Activated CD8-positive, alpha-beta memory T cell treated with anti-CD3 and anti-CD28 coated beads, Interleukin-2, amount 10 ng/mL, durations not matched to agents 7 days and 5 days (primary cell): Measurements from ENCODE around the gene GPR17. TPM values are rescaled to one million over a fixed set of nuclear protein-coding genes. Genes with fewer than 3 reads are reported as not detected.

Experiments
- ATAC-seq: fragments of 150-1000 bp; cut with Tn5 transposase; one replicate; pipeline ENCODE4 v1.10.0; 2021; ENCODE audit warnings: moderate library complexity
- CTCF ChIA-PET: fragments of 350-600 bp; sonication (Branson Sonifier 250); formaldehyde crosslinking; loops from one replicate; lab custom pipeline; 2021; ENCODE audit warnings: antibody characterized with exemption; lab: Charles Lee
- DNase-seq: peaks from one replicate; pipeline ENCODE4 v3.0.0-alpha.2; 2020
- H3K27ac Mint-ChIP-seq: one replicate; pipeline ENCODE4 v1.8.0; 2021; ENCODE audit warnings: mild to moderate bottlenecking, mixed read lengths
- H3K27me3 Mint-ChIP-seq: one replicate; pipeline ENCODE4 v1.8.0; 2021; ENCODE audit warnings: mixed read lengths
- H3K36me3 Mint-ChIP-seq: one replicate; pipeline ENCODE4 v1.8.0; 2021; ENCODE audit warnings: mild to moderate bottlenecking, mixed read lengths
- H3K4me1 Mint-ChIP-seq: one replicate; pipeline ENCODE4 v1.8.0; 2021; ENCODE audit warnings: mixed read lengths
- H3K4me3 Mint-ChIP-seq: one replicate; pipeline ENCODE4 v1.8.0; 2021; ENCODE audit warnings: mild to moderate bottlenecking, moderate library complexity, mixed read lengths
- H3K9me3 Mint-ChIP-seq: one replicate; pipeline ENCODE4 v1.8.0; 2022; ENCODE audit warnings: low read depth, mixed read lengths
- total RNA-seq, 2 experiments: library from RNA; stranded (reverse); gene quantifications; one replicate each; pipeline ENCODE4 v1.2.3, GENCODE V29; 2021

The GPR17 gene
- total RNA-seq, 2 experiments from 2014 or later: not detected

GRCh38 chr2:127660291-127660578 is 14.3 kb downstream of the GPR17 start:
- CTCF ChIA-PET: no interaction called here
- Mint-ChIP-seq H3K9me3 (no peaks in the 10 kb centered on the region), H3K27me3 (peaks cover 29% of the 10 kb centered on the region), H3K27ac (no peak overlapping the region), H3K36me3 (no peaks in the 10 kb centered on the region), H3K4me1 (peaks cover 1% of the 10 kb centered on the region), H3K4me3 (no peak overlapping the region)
- DNase-seq (no peak), ATAC-seq (no peak)

DNA sequence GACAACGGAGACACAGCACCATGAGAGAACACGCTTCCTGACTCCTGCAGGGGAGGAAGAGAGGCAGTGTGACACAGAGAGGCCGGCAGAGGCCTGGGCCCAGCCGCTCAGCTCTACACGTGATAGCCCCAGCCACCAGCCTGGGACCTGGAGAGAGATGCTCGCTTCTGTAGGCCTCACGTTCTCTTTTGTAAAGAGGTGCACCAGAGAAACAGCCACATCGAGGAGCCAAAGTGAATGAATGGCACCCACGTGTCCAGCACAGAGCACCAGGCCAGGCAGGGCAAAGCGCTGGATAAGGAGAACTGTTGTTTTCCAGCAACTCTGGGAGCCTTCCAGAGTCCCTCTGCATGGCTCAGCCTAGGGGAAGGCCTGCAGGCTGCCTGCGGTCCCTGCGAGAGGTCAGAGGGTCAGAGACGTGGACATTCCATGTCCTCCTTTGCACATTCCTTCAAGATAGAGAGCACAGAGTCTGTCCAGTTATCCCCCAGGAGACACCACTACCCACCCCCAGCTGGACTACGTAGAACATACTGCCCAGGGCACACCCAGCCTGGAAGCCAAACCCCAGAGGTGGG is 15.2 kb downstream of the GPR17 start:
- CTCF ChIA-PET: no interaction called here
- no peak overlapping the region for H3K27ac Mint-ChIP-seq
- H3K4me3 Mint-ChIP-seq: no peak overlapping the region
- no peaks in the 10 kb centered on the region for H3K9me3 Mint-ChIP-seq
- peaks cover 38% of the 10 kb centered on the region for H3K27me3 Mint-ChIP-seq
- ATAC-seq (no peak), DNase-seq (no peak)
- H3K4me1 Mint-ChIP-seq: peaks cover 1% of the 10 kb centered on the region
- H3K36me3 Mint-ChIP-seq: no peaks in the 10 kb centered on the region

GRCh38 chr2:127661949-127662510 is 16.1 kb downstream of the GPR17 start:
- H3K36me3 Mint-ChIP-seq: no peaks in the 10 kb centered on the region
- no peak overlapping the region for H3K4me3 Mint-ChIP-seq
- ATAC-seq (no peak), DNase-seq (no peak)
- H3K27ac Mint-ChIP-seq: no peak overlapping the region
- H3K27me3 Mint-ChIP-seq: peaks cover 47% of the 10 kb centered on the region
- peaks cover 1% of the 10 kb centered on the region for H3K4me1 Mint-ChIP-seq
- CTCF ChIA-PET: no interaction called here
- no peaks in the 10 kb centered on the region for H3K9me3 Mint-ChIP-seq

GRCh38 chr2:127662937-127663565 is 17.1 kb downstream of the GPR17 start:
- CTCF ChIA-PET: interaction anchor here (1.9 kb wide), 1 partner anchor 13 kb away, joined by 6 read pairs; no protein-coding TSS in a partner anchor
- no peak overlapping the region for H3K4me3 Mint-ChIP-seq
- no peaks in the 10 kb centered on the region for H3K9me3 Mint-ChIP-seq
- no peaks in the 10 kb centered on the region for H3K36me3 Mint-ChIP-seq
- H3K4me1 Mint-ChIP-seq: peaks cover 1% of the 10 kb centered on the region
- H3K27ac Mint-ChIP-seq: no peak overlapping the region
- DNase-seq (no peak), ATAC-seq (no peak)
- H3K27me3 Mint-ChIP-seq: peaks cover 55% of the 10 kb centered on the region

DNA sequence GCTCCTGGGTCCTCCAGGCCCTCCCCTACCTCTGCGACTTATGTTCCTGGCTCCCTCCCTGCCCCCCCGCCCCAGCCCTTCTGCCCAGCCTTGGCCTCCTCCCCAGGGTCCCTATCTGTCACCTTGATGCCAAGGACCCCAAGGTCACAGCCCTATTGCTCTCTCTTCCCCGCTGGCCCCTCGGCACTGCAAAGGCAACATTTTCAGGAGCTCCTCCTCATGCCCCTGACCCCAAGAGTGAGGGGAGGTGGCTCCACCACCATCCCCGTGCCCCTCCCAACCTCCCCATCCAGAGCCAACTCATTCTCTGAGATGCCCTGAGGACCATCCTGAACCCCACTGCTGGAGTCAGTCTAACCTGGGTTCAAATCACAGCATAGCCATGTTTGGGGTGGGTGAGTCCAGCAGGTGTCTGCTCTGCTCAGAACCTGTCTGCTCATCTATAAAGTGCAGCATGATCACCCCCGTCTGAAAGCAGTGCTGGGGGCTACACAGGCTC is 17.7 kb downstream of the GPR17 start:
- CTCF ChIA-PET: interaction anchor here (1.9 kb wide), 1 partner anchor 14 kb away, joined by 6 read pairs; no protein-coding TSS in a partner anchor
- DNase-seq (no peak), ATAC-seq (no peak)
- no peak overlapping the region for H3K27ac Mint-ChIP-seq
- H3K27me3 Mint-ChIP-seq: peaks cover 55% of the 10 kb centered on the region
- H3K4me3 Mint-ChIP-seq: no peak overlapping the region
- no peaks in the 10 kb centered on the region for H3K36me3 Mint-ChIP-seq
- peaks cover 1% of the 10 kb centered on the region for H3K4me1 Mint-ChIP-seq
- H3K9me3 Mint-ChIP-seq: no peaks in the 10 kb centered on the region

GRCh38 chr2:127664065-127664894 is 18.3 kb downstream of the GPR17 start:
- Mint-ChIP-seq H3K9me3 (no peaks in the 10 kb centered on the region), H3K4me3 (no peak overlapping the region)

GRCh38 chr2:127664895-127665225 is 18.9 kb downstream of the GPR17 start:
- DNase-seq (no peak), ATAC-seq (no peak)
- Mint-ChIP-seq H3K27ac (no peak overlapping the region), H3K27me3 (peaks cover 62% of the 10 kb centered on the region), H3K4me3 (no peak overlapping the region), H3K36me3 (no peaks in the 10 kb centered on the region), H3K9me3 (no peaks in the 10 kb centered on the region), H3K4me1 (peaks cover under 1% of the 10 kb centered on the region)
- CTCF ChIA-PET: interaction anchor here (1.0 kb wide), 1 partner anchor 15 kb away, joined by 3 read pairs; no protein-coding TSS in a partner anchor

More at GRCh38 chr2:127664065-127664894, 18.3 kb downstream of the GPR17 start:
- Mint-ChIP-seq H3K27ac (no peak overlapping the region), H3K27me3 (peaks cover 60% of the 10 kb centered on the region), H3K4me1 (peaks cover 1% of the 10 kb centered on the region), H3K36me3 (no peaks in the 10 kb centered on the region)
- ATAC-seq: no peak
- CTCF ChIA-PET: interaction anchor here (1.9 kb wide), 1 partner anchor 14 kb away, joined by 6 read pairs; no protein-coding TSS in a partner anchor
- no peak for DNase-seq

DNA sequence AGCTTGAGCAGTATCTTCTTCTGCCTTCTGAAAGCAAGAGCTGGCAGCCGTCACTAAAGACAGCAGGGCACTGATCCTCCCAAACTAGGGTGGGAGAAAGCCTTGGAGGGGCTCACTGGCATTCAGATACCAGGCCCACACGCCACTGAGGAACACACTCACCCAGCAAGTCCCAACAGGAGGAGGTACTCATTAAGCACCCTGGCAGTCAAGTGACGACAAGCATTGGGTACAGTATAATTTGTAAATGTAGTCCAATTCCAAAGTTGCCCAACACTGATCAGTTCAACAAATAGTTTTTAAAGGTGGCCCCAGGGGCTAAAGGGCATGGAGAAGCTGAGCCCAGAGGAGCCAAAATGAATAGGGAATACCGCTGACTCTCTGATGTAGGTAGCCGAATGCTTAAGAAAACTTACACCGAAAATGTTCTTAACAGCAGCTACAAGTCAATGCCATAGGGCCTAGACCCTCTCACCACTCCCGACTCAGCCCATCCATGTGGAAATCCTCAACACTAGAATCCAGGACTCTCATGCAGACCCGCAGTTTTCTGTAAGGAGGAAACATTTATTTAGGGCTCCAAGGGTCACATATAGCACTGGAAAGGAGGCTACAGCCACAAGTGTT is 19.4 kb downstream of the GPR17 start:
- H3K36me3 Mint-ChIP-seq: no peaks in the 10 kb centered on the region
- CTCF ChIA-PET: interaction anchor here (1.0 kb wide), 1 partner anchor 15 kb away, joined by 3 read pairs; no protein-coding TSS in a partner anchor

DNA sequence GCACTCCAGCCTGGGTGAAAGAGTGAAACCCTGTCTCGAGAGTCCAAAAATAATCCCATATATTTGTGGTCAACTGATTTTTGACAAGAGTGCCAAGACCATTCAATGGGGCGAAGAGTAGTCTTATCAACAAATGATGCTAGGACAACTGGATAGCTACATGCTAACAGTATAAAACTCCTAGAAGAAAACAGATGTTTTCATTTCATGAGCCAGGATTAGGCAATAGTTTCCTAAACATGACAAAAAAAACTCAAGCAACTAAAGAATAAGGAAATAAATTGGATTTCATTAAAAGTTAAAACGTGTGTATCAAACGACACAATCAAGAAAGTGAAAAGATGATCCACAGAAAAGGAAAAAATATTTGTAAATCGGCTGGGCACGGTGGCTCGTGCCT is 23.1 kb downstream of the GPR17 start:
- Mint-ChIP-seq H3K9me3 (no peaks in the 10 kb centered on the region), H3K27ac (no peak overlapping the region), H3K4me1 (no peaks in the 10 kb centered on the region), H3K4me3 (no peak overlapping the region), H3K27me3 (peaks cover 74% of the 10 kb centered on the region), H3K36me3 (no peaks in the 10 kb centered on the region)
- ATAC-seq (no peak), DNase-seq (no peak)
- CTCF ChIA-PET: no interaction called here

More for the DNA sequence above, 19.4 kb downstream of the GPR17 start:
- Mint-ChIP-seq H3K9me3 (no peaks in the 10 kb centered on the region), H3K27ac (no peak overlapping the region), H3K4me3 (no peak overlapping the region), H3K4me1 (no peaks in the 10 kb centered on the region), H3K27me3 (peaks cover 67% of the 10 kb centered on the region)
- DNase-seq (no peak), ATAC-seq (no peak)

- Mint-ChIP-seq H3K27ac (no peak overlapping the region), H3K9me3 (no peaks in the 10 kb centered on the region), H3K27me3 (peaks cover 70% of the 10 kb centered on the region), H3K4me1 (peaks cover 4% of the 10 kb centered on the region), H3K4me3 (no peak overlapping the region), H3K36me3 (no peaks in the 10 kb centered on the region)
- CTCF ChIA-PET: no interaction called here
- ATAC-seq (no peak), DNase-seq (no peak)
Measured at GRCh38 chr2:127670055-127670956, 24.4 kb downstream of the GPR17 start.

GRCh38 chr2:127670957-127671290 is 25.0 kb downstream of the GPR17 start:
- ATAC-seq (no peak), DNase-seq (no peak)
- Mint-ChIP-seq H3K27ac (no peak overlapping the region), H3K36me3 (no peaks in the 10 kb centered on the region), H3K9me3 (no peaks in the 10 kb centered on the region), H3K4me3 (no peak overlapping the region), H3K4me1 (peaks cover 4% of the 10 kb centered on the region), H3K27me3 (peaks cover 68% of the 10 kb centered on the region)
- CTCF ChIA-PET: no interaction called here

GRCh38 chr2:127671557-127672302 is 25.8 kb downstream of the GPR17 start:
- Mint-ChIP-seq H3K27me3 (peaks cover 67% of the 10 kb centered on the region), H3K27ac (no peak overlapping the region), H3K36me3 (no peaks in the 10 kb centered on the region), H3K4me3 (no peak overlapping the region), H3K9me3 (no peaks in the 10 kb centered on the region), H3K4me1 (peaks cover 6% of the 10 kb centered on the region)
- no peak for DNase-seq
- no peak for ATAC-seq
- CTCF ChIA-PET: no interaction called here
